Esophagus mucosa (tissue), 1 donor: ENCODE data around the gene SLC22A25. TPM values are rescaled to one million over a fixed set of nuclear protein-coding genes. Genes with fewer than 3 reads are reported as not detected.
A peak's percentile ranks its signal among the peaks of the same experiment; 100 is the strongest.

Source experiments
- ATAC-seq: fragments of 200-7000 bp; cut with Tn5 transposase; one replicate; pipeline ENCODE4 v1.9.1; 2020
- total RNA-seq: library from RNA; stranded (reverse); gene quantifications from one replicate; pipeline ENCODE4 v1.2.4, GENCODE V29; 2023
- donor health status: DM: yes; HTN: yes; CAD: no.

SLC22A25 gene
- total RNA-seq, 1 donor from 2014 or later, result not detected

DNA sequence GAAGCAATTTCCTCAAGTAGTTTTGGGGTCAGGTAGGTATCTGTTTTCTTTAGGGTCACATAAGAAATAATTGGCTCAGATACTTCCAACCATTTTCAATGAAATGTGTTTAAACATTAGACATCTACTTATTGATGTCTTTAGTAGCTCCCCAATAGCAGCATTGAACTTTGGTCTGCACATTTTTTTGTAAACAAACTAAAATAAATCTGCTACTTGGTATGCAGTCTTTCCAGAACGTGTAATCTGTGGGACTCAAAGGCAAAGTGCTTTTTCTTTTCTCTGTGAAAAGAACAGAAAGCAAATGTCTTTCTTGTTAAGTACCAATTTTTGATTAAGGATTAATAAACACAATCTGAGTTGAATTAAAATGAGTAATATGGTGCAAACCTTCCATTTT is 13.6 kb downstream of the SLC22A25 start:
- ATAC-seq, result no peak

DNA sequence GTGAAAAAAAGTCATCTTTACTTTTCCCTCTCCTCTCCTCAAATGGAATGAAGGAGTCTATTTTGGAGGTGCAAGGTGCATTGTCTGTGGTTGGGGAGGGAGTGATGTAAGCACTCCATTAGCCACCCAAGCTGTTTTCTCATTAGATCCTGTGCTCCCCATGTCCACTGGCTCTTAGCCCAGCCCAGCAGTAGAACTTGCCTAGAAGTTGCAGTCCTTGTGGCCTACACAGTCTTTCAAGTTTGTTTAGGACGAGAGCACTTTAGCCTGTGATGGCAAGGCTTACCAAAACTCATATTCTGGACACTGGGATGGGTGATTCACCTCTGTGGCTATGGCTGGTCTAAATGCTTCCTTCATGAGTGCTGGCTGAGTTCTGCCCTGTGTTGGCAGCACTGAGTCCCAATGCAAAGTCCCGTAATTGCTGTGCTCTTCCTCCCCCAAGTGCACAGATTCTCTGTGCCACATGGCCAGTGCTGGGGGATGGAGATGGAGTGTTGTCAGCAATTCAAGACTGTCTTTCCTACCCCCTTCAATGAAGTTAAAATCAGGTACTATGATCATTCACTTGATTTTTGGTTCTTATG is 15.8 kb downstream of the SLC22A25 start:
- ATAC-seq, result peak; percentile 60

DNA sequence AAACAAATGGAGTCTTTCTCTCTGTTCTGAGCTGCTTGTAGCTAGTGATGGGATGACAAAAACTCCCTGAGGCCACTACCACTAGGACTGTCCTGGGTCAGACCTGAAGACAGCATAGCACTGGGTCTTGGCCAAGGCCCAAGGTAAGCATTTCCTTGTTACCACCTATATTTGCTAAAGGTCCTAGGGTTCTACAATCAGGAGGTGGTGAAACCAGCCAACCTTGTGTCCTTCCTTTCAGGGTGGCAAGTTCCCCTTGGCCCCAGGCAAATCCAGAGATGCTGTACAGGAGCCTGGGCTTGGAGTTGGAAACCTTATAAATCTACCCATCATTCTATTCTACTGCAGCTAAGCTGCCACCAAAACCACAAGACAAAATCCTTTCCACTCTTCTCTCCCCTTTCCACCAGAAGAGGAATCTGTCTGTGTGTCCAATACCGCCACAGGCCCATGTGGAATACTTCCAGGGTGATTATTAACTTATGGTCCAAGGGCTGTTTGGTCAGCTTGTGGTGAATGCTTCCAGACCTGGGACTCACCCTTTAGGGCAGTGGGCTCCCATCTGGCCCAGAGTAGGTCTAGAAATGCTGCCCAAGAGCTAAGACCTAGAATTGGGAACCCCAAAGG is 16.8 kb downstream of the SLC22A25 start:
- no peak for ATAC-seq

DNA sequence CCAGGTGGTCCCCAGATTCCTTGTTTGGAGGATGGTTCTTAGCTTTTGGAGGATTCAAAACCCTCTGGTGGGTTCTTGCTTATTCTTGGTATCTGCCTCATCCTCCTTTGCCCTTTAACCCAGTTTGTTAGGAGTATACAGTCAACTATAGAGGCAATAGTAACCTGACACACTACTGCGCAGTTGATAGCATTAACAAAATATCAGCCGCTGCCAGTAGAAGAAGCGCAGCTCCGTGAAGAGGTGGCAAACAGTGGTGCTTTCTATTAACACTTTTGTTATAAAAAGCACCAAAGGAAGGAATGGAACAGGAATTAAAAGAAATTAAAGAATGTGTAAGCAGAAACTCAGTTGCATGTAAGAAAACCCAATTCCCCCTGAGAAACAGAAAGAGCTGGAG is 29.3 kb downstream of the SLC22A25 start:
- no peak for ATAC-seq

DNA sequence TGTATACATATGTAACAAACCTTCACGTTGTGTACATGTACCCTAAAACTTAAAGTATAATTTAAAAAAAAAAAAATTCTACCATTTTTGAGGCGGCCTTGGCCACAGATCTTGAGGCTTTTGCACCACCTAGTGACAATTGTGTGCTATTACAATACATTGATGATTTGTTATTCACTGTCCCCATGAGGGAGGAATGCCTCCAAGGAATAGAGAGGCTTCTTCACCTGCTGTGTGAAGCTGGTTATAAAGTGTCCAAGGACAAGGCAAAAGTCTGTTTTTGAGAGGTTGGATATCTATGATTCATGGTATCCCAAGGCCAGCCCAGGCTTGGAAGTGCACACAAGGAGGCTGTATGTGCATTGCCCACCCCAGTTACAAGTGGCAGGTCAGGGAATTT is 30.7 kb downstream of the SLC22A25 start:
- no peak for ATAC-seq

DNA sequence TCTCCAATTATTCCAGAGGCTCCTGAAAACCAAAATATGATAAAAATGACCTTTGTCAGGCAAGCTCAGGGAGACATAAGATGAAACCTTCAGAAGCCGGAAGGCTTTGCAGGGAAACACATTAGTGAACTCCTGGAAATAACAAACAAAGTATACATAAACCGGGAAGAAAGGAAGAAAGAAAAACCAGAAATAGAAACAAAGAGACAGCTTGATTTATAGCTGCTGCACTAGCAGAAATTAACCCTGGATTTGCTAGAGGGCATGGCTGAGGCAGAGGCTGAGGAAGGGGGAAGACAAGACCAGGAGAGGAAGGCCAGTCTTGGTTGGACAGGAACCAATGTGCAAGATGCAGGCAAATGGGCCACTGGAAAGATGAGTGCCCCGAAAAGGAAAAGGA is 33.3 kb downstream of the SLC22A25 start:
- ATAC-seq, result no peak

Other genes with a start within 250 kb of the SLC22A25 start
- not detected for gene SLC22A8, start 227.8 kb downstream of the SLC22A25 start, total RNA-seq
- not detected for gene SLC22A24, start 99.4 kb downstream of the SLC22A25 start, total RNA-seq
- gene SLC22A9, start 126.2 kb upstream of the SLC22A25 start, total RNA-seq, result not detected
- 0.16 TPM for gene PLAAT5, start 247.6 kb upstream of the SLC22A25 start, total RNA-seq